Activated naive CD8-positive, alpha-beta T cell treated with anti-CD3 and anti-CD28 coated beads, Interleukin-2, amount 50 U/mL, for 16 hours (primary cell): ENCODE results near the gene PNLIPRP2.

Experiments
- DNase-seq: peaks from one replicate; pipeline ENCODE4 v3.0.0-alpha.2; 2020; ENCODE audit warnings: low read depth, low spot score

Gene PNLIPRP2

DNA sequence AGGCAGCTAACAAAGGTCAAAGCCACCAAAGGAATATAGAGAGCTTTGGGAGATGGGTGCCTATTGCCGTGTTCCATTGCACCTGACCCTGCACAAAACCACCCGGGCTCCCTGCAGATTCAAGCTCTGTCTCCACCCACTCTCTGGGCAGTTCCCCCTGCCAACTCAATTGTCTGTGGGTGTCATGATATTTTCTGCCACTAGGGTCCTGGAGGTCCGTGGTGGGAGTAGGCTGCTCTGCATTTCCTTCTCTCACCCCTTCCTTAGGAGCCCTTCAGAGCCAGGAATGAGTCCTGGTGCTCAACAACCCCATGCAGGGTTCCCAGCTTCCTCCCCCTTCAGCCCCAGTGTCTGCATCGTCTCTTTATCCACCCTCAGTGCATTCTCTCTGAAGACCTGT, 34.1 kb downstream of the PNLIPRP2 start:
- DNase-seq, result no peak

DNA sequence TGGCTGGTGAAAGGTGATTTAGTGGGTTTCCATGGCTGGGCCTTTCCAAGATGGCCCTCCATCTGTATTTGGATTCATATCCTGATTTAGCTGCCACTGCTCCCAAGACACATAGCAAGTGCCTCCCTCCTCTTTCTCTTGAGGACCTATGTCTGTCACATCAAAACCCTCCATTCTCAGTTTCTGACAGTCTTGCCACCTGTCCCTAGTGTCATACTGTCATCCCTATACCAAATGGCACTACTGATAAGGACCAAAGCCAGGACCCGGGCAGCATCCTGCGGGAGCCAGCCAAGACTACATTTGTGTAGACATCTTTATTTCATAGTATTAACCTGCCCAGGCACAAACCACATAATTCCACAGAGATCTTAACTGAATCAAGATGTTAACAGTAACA, 34.8 kb downstream of the PNLIPRP2 start:
- DNase-seq, result no peak

DNA sequence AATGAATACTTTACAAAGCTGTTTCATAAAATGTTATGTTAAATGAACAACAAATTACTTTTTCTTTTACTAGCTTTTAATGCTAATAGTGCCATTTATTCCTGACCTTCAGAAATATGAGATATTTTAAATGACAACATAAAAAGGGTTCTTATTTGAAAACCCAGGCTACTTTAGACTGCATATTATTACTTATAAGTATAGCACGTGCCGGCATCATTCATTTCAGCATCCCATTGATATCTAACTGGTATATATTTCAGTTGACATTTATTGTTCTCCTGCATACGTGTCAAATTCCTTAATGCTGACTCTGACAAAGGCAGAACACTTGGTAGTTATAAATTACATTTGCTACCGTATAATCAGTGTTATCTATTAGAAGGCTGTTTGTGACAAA, 35.3 kb downstream of the PNLIPRP2 start:
- DNase-seq, result no peak

DNA sequence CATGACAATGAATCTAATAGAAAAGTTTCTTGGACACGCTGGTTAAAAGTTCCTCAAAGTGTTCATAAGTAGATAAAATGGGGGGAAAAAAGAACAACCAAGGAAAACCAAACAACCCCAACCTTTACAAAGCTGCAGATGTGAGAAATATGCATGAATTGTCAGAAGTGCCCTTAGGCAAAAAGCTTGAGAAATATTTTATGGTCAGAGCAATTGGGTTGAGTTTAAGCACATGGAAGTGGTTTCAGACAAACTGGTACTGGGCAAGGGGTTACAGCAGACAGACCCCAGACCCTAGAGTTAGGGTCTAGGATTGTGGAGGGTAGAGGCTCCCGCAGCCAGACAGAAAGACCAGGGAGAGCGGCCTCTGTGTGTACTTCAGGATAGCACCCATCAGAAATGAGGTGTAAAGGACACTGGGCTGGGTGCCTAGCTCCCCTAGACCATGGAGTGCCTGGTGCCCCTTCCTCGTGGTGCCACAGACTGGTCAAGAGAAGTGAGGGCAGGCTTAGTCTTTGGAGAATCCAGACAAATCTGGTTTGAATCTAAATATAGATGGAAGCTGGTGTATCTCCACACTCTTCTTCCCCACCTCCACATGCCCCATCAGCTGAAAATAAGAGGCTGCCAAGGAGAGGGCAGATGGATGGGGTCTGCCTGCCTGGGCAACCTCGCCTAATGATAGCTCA, 37.3 kb downstream of the PNLIPRP2 start:
- DNase-seq, result no peak

DNA sequence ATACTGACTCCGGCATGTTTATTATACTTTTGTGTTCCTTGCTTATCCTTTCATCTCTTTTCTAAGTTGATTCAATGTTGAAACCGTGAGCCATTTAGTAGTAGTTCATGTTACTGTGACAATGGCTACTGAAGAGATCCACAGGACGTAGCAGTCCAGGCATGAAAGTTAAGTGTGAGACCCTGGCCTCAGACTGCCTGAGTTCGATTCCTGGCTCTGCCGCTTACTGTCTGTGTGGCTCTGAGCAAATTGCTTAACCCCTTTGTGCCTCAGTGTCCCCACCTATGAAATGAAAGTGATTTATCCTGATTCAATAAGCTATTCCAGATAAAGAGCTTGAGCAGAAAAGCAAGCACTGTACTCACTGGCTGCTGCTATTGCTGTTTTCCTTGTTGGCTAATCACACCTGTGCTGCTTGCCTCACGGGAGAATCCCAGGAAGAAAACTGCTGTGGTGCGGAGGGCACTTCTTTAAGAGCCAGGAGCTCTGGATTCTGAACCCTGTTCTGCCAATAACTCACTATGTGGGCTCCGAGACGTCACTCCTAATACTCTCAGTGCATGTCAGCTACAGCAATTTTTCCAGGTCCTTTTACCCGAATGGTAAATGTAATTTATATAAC, 38.4 kb downstream of the PNLIPRP2 start:
- no peak for DNase-seq

DNA sequence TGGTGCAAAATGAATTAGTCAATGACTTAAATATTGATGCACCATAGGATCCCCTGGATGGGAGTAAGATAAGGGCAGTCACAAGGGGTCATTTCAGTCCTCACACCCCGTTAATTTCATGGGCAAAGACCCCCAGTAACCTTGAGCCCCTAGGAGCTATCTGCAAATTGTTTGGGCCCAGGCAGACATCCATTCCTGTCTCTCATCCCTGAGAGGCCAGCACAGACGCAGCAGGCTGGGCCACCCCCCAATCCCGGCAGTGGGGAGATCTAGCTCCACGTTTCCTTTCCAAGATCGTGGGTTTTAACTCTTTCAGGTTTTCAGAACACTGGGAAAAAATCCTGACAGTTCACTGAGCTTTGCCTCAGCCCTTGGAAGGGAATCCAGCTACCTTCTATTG, 40.1 kb downstream of the PNLIPRP2 start:
- DNase-seq, result no peak

DNA sequence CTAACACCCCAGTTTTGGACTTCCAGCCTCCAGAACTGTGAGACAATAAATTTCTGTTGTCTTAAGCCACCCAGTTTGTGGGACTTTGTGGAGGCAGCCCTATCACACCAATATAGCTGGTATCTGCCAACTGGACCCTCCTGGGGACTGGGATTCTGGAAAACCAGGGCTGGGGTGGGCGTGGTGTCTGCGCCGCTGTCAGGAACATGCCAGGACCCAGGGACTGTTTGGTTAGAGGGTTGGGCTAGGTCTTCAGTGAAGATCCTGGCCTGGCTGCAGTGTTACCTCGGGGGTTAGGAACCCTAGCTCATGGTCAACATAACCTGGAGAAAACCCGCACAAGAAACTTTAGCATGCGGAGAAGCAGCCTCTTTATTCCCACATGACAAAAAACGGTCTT, 42.6 kb downstream of the PNLIPRP2 start:
- DNase-seq, result no peak

DNA sequence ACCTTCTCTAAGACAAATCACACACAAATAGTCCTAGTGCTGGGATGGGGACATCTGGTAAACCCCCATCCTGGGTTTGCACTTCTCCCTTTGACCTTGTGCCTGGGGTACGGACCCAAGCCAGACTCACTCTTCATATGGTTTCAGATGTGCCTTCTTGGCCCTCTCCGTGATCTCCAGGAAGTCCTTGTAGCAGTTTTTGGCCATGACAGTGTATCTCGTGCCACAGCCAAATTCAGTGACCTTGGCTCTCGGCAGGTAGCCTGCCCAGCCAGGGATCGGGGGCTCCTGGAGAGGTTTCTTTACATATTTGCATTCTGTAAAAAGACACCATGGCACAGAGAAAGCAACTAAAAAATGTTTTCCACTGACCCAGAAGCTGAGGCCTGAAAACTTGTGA, 43.9 kb downstream of the PNLIPRP2 start:
- DNase-seq, result no peak

DNA sequence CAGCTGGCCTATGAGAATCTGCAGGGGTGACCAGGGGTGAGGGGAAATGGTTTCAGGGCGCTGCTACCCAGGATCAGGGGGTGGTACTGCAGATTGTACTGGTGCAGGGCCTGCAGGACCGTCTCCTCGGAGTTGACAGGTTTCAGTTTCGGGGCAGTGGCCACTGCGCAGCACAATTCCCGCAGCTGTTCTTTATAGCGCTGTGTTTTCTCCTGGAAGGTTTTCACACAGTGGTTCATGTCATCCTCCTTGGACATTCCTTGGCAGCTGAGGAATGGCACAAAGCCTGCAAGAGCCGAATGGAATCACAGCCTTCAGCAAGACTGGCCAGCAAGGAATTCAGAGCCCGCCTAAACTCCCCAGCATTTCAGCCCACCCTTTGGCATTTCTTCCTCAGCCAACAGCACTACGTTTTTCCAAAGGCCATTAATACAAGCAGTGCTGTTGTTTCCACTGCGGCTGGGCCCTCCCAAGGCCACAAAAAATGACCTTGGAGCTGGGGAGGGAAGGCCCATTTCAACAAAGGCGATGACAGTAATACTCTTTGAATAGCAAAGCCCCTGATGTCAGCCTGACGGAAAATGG, 44.9 kb downstream of the PNLIPRP2 start:
- DNase-seq, result no peak

DNA sequence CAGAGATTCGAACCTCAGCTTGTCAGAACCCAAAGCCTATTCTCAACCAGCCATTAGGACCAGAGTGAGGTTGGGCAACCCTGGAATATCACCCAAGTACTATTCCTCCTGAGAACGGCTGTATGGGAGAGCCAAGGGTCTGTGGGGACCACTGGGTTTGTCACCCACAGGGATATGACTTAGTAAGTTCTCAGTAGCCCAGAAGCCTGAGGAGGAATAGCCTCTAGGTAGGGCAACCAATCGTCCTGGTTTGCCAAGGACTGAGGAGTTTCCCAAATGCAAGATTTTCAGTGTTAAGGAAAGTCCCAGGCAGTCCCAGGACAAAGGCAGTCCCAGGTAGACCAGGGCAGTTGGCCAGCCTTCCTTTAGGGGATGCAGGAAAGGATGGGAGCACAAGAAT, 46.7 kb downstream of the PNLIPRP2 start:
- no peak for DNase-seq

DNA sequence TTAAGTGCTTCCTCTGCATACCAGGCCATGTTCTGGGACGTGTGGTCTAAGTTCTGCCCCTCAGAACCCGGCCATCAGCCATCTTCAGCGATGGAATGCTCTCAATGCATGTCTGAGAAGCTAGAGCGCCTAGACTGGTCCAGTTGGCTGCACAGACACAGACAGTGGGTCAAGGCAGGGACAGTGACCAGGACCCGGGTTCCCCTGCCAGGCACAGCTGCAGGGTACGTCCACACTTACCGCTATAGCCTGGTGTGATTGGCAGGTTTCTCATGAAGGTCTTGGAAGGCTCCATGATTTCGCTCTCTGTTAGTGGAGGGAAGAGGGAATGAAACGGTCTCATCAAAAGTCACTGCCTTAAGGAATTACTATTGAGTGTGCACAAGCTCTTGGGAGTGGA, 47.3 kb downstream of the PNLIPRP2 start:
- DNase-seq, result no peak

DNA sequence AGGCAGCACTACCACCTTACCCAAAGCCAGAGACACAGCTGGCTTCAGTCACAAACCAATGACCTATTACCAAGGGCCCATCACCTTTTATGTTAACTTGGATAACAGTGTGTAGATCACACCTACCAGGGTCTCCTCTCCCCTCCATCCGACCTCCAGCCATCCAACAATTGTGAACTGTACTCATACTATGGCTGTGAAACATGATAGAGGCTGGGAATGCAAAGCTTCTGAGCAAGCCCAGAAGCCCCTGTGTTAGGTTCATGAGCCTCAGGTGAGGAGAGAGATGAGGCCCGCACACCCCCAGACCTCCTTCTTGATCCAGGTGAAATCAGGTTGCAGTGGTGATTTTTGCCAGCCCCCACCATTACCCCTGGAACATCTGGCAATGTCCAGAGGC, 47.7 kb downstream of the PNLIPRP2 start:
- no peak for DNase-seq

DNA sequence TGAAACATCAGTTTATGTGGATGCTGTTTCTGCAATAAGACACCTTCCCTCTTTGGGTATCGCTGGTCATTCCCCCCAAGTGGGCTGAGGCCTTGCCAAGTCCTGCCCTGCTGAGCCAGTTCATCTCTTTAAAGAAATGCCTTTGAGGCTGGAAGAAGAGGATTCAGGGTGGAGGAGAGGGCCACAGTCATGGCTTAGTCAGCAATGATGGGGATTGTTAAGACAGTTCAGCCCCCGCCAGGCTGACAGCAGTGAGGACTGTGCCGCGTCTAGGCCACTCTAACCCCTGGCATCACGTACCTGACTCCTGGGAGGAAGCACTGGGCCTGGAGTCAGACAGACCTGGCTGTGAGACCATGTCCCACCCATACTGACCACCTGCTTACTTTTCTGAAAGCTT, 48.3 kb downstream of the PNLIPRP2 start:
- no peak for DNase-seq

DNA sequence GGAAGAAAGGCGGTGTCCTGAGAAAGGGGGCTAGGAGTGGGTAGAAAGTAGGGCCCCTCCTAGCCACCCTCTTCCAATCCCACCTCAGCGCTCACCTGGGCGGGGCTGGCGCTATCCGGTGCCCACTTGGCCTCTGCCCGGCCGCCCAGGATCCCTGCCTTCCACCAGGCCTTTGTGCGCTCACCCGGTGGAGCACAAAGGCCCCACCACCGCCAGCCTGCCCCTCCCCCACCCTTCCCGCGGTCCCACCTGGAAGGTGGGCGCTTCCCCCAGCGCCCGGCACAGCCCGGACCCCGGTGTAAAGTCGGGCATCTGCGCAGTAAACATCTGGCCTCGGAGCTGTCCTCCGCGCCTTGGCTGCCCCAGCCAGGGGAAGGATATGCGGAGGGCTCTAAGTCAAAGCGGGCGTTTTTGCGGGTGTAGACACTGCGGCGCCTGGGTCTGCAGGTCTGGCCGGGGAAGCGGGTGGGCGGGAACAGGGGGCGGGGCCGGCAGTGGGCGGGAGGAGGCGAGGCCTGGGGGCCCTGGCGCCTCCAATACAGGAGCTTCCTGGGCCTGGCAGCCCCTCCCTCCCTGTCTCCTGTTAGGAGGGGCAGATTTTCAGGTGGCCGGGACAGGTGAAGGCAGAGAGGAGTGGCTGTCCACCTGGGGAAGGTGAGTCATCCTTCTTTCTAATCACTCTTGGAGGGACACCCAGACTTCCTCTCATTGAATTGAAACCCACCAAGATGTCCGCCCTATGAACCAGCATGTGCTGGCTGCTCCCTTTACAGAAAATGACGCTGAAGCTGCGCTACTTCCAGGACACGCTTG, 49.3 kb downstream of the PNLIPRP2 start:
- DNase-seq, result no peak

DNA sequence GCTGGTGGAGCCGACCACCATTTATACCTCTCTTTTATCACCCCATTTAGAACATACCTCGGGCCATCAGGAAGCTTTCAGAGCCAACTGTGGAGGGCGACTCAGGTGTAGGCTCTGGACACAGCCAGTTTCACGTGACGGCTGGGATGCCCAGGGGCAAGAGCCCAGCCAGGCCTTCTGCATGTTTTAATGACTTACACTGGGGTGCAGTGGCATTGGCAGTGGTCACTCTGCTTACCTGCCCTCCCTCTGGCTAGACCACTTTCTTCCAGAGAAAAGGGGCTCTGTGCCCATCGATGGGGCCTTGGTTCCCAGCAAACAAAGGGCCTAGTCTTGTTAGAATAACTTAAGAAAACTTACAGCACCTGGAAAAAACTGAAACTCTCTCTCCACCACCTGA, 50.0 kb downstream of the PNLIPRP2 start:
- DNase-seq, result no peak

DNA sequence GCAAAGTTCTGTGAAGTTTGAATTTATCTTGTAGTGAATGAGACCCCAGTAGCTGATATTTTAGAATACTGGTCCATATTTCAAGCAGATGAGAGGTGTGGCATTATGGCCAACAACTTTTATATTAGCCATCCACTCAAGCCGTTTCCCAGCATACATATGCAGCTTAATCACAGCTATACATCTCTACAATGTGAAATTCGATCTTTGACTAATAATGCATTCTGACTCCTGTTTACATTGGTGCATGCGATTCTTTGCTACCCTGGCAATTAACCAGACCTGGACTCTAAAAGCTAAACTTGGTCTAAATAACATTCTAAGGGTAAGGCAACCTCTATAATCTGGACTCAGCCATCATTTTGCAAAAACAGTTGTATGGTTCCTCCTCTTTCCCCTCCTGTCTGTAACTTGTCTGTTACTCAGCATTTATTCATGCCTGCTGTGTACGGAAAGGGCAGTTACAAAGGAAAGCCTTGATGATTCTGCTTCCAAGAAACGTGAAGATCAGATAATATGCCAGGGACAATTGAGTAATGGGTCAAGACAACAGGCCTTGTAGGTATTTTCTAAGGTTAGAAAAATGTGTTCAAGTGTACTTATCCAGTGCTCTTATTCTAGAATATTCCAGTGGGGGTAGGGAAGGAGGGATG, 50.6 kb downstream of the PNLIPRP2 start:
- DNase-seq, result no peak

DNA sequence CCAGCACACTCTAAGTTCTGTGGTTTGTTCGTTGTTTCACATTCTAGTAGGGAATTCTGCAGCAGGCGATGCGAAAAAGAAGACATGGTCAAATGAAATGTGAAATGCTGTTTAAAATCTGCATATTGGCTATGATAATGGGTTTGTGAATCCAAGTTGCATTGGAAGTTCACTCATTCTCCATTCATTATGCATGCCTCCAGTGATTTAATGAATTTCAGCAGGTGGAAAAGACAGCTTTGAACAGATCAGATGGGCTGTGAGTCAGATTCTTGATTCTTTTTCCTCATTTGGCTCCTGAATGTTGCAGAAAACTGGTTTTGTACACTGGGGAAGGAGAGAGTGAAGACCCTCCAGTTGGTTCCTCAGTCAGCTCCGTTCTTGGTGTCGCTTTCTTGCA, 52.1 kb downstream of the PNLIPRP2 start:
- no peak for DNase-seq

DNA sequence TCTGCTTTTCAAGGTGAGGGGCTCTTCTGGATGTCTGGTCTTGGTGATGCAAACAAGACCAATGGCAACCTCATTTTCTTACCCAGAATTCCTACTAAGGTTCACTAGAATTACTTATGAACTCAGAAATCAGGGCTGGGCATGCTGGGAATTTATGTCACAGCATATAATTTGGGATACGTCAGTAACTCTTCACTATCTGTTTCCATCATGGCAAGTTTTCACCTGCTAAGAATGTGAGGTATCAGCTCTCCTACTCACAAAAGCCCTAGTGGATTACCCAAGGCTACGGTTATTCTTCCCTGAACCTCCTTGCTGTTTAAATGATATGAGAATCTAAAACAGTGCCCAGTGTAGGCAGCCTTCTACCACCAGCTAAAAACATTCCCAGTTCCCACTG, 53.1 kb downstream of the PNLIPRP2 start:
- DNase-seq, result no peak

DNA sequence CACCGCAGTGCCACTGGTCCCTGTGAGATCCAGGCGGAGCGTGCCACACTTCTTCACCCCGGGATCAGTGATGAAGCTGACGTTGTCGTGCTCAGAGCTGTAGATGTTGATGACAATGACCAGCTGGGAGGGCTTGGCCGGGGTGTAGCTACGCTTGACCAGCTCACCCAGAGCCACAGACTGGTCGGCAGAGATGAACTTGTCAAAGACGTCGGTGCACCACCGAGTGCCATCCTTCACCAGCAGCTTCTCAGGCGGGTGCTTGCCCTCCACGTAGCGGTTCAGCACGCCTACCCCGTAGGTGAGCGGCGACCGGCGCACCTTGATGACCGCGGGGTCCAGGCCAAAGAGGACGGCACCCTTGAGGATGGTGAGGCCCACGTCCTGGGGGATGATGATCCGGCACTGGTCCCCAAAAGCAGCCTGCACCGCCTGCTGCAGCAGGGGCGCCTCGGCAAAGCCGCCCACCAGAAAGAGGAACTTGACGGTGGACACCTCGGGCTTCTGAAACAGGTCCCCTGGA, 54.2 kb downstream of the PNLIPRP2 start:
- no peak for DNase-seq

DNA sequence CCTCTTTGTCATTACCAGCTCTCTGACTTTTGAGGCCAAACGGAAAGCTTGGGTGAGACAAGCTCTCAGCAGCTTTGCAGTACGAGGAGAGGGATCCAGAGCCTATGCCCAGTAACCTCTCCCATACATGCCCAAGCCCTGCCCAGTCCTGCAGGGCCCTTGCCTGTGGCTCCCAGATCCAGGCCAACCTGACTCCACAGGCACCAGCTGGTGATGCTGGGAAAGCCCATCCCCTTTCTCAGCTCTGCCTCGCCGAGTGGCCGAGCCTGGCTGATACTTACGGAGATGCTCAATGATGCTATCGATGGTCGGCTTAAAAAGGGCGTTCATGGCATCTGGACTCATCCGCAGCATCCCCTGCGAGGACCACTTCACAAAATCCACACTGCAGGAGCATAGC, 55.4 kb downstream of the PNLIPRP2 start:
- no peak for DNase-seq

DNA sequence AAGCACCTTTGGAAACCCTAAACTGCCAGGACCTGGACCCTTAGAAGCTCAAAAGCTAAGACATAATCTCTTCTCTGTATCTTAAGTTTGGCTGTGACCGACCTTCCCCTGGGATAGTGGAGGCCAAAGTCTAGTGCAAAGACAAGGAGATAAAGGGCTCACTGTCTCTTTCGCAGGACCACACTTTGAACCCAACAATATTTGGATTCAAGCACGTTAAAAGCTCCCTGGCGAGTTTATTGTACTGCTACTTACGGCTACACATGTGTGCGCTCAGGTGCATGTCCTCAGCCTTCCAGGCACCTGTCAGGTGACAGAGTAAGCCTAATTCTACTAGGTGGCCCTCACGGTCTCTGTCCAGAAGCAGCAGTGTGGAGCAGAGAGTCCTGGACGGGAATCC, 55.9 kb downstream of the PNLIPRP2 start:
- no peak for DNase-seq

DNA sequence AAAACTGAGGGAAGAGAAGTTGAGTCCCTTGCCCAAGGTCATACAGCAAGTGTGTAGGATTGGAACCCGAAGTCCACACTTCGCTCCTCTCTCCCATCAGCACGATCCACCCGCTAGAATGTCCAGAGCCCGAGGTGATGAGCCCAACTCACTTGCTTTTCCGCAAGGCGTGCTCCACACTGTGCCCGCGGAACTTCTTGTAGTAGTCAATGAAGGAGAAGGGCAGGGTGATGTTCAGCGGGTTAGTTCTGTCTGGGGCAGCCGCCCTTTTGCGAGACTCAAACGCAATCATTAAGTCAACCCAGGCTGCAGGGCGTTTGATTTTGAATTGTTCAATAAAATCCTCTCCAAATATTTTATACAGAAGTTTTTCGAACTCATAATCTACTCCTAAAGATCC, 58.6 kb downstream of the PNLIPRP2 start:
- DNase-seq, result no peak
